ENCODE measurements around the gene GPX6.
A peak's percentile ranks its signal among the peaks of the same experiment; 100 is the strongest.
"Not testable (repeated sequence)": the region's sequence is repeated elsewhere in the genome, so short reads cannot be mapped to it uniquely, and the experiment has no call there.

Gene GPX6

DNA sequence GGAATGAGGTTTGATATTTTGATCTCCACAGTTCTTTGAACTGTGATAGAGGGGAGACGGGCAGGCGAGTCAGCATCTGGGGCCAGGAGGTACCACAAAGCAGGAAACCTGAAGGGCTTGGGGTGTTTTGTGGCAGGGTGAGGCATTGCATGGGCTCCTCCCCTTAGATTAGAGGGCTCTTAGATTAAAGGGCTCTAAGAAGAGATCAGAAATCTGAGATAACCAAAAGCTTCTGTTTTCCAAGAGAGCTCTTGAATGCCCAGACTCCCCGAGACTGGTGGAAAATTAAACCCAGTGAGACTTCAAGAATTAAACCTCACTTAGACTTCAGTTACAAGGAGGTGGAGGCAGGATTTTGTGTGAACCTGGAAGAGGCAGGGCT is 7.6 kb upstream of the GPX6 start:
- peak; percentile 13 for DNase-seq

DNA sequence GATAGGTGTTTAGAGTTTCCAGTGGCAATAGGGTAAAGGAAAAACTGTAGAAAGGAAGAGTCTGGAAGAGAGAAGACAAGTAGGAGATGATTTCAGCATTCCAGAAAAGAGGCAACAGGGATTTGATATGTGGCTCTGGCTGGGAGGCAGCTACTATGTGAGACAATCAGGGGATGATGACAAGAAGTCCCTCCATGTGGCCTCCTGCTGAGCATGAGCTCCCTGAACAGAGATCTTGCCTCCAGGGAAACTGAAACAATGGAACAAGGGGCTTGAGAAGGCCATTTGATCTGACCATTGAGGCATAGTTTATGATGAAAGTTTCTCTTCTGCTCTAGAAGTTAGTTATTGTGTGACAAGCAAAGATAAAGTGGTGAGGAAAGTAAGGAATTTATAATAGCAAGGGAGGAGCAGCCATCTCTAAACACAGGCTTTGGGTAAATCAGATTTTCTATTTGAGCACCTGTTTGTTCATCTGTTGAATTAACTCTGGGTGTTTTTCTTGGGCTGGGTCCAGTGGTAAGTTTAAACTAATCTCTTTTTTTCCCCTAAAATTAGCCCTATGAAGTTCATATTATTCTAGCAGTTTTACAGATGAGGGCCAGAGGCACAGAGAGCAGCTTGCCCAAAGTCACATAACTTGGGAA is 7.1 kb upstream of the GPX6 start:
- DNase-seq, result no peak

DNA sequence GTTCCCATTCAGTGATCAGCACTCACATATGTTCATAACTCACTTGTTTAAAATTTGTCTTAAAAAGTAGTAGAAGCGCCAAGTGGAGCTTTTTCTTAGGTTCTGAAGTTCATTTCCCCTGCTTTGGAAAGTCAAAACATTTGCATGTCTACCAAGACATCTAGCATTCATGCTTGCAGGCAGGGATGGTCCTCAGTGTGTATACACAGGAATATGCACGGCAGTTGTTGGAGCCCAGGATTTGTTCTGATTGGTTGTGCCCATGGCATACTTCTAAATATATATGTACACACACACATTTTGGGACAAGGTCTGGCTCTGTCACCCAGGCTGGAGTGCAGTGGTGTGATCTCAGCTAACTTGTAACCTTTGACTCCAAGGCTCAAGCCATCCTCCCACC is 2.4 kb upstream of the GPX6 start:
- DNase-seq, result no peak

DNA sequence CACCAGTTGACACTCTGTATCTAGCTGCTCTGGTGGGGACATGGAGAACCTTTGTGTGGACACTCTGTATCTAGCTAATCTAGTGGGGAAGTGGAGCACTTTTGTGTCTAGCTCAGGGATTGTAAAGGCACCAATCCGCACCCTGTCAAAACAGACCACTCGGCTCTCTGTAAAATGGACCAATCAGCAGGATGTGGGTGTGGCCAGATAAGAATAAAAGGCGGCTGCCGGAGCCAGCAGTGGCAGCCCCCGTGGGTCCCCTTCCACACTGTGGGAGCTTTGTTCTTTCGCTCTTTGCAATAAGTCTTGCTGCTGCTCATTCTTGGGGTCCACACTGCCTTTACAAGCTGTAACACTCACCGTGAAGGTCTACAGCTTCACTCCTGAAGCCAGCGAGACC is 3.2 kb downstream of the GPX6 start:
- not testable (repeated sequence) for DNase-seq

DNA sequence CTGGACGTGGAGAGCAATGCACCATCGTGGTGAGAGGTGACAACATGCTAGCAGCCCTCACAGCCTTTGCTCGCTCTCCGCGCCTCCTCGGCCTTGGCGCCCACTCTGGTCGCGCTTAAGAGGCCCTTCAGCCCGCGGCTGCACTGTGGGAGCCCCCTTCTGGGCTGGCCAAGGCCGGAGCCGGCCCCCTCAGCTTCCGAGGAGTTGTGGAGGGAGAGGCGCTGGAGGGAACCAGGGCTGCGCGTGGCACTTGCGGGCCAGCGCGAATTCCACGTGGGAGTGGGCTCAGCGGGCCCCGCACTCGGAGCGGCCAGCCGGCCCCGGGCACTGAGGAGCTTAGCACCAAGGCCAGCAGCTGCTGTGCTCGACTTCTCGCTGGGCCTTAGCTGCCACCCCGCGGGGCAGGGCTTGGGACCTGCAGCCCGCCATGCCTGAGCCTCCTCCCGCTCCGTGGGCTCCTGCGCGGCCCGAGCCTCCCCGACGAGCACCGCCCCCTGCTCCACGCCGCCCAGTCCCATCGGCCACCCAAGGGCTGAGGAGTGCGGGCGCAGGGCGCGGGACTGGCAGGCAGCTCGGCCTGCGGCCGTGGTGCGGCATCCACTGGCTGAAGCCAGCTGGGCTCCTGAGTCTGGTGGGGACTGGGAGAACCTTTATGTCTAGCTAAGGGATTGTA is 3.8 kb downstream of the GPX6 start:
- no peak for DNase-seq

DNA sequence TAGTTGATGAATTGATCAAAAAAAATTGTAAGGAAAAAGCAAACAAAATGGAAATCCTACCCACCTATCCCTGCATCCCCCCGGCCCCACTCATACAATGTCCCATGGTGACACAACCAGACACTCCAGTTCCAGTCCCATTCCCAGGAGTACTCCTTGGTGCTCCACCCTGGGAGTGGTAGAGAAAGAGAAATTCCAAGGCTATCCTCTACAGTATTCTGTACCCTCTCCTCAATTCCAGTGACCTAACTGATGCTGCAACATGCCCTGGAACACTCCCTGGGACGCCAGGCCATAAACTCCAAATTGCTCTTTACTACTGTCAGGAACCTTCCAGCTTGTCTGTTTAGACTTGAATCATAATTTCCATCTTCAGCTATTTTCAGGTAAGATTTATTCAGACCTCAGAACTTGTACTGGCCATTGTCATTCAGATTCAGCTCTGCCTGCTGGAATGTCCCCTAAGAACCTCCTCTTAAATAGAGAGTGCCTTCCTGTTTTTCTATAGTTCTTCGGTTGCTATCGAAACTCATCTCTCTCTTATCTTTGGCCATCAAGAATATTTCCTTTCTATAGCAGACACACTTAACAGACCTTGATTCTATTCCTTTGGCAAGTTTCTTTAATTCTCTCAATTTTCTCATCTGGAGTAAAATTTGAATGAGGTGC is 8.7 kb downstream of the GPX6 start:
- no peak for DNase-seq

DNA sequence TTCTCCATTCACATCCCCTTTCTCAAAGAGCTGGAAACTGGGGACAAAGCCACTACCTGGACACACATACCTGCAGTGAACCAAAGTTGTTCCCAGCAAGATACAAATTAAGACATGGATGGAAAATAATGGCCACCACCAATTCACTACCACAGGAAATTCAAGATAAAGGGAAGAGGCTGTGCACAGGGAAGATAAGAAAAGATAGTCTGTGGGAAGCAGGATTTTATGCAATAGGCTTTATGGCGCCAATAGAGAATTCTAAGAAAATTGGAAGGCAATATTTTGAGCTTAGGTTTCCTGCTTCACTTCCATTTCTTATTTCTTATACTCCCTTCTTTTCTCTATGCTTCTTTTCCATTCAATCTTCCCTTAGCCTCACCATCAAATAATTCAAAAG is 9.9 kb downstream of the GPX6 start:
- no peak for DNase-seq

DNA sequence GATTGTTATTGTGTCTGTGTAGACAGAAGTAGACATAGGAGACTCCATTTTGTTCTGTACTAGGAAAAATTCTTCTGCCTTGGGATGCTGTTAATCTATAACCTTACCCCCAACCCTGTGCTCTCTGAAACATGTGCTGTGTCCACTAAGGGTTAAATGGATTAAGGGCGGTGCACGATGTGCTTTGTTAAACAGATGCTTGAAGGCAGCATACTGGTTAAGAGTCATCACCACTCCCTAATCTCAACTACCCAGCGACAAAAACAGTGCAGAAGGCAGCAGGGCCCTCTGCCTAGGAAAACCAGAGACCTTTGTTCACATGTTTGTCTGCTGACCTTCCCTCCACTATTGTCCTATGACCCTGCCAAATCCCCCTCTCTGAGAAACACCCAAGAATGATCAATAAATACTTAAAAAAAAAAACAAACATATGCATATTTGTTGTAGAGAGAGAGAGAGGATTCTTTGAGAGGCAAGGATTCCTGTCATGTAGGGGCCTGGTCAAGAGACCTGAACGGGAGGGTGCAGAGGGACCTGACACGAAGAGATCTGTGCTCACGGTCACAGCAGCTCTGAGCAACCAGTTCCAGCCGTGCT is 12.8 kb downstream of the GPX6 start:
- DNase-seq, result not testable (repeated sequence)

DNA sequence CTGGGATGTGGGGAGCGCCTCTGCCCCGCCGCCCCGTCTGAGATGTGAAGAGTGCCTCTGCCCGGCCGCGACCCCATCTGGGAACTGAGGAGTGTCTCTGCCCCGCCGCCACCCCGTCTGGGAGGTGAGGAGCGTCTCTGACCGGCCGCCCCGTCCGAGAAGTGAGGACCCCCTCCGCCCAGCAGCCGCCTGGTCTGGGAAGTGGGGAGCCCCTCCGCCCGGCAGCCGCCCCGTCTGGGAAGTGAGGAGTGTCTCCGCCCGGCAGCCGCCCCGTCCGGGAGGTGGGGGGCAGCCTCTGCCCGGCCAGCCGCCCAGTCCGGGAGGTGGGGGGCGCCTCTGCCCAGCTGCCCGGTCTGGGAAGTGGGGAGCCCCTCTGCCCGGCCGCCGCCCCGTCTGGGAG is 13.5 kb downstream of the GPX6 start:
- not testable (repeated sequence) for DNase-seq

DNA sequence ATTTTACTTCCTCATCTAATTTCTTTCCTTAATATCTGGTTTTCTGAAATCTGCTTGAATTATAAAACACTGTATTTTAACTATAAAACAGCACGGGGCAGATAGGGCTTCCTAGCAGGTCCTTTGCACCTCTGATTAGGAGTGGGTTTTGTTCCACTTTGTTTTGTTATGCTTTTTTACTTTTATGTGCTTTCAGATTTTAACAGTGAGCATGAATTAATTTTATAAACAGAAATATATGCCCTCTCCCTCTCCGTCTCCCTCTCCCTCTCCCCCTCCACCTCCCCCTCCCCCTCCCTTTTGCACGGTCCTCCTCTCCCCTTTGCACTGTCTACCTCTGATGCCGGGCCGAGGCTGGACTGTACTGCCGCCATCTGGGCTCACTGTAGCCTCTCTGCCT is 14.3 kb downstream of the GPX6 start:
- no peak for DNase-seq

DNA sequence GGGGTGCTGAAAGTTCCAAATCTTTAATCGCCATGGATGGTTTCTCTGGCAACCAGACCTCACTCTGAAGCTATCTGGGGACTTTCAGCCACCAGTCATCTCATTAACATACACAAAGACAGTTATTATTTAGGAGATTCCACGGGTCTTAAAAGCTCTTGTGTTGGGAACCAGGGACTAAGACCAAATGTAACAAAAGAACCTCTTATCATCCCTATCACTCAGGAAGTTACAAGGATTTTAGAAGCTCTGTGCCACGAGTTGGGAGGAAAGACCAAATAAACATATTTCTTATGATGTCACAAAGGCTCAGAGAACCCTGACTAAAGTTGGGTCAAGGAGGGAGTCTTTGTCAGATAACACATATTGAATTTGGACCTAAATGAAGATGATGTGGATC is 17.7 kb downstream of the GPX6 start:
- no peak for DNase-seq

DNA sequence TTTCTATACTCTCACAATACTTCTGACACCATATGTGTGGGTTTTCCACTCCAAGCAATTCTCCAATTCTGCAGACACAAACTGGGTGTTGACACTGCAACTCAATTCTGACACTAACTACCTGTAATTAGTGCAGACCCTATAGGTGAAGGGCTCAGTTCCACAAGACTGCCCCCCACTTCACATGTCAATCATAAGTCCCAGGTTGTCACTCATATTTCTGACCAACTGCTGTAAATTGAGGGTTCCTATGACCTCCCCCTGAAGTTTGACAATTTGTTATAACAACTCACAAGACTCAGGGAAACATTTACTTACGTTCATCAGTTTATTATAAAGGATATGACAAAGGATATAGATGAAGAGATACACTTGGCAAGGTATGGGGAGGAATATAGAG is 18.3 kb downstream of the GPX6 start:
- no peak for DNase-seq

DNA sequence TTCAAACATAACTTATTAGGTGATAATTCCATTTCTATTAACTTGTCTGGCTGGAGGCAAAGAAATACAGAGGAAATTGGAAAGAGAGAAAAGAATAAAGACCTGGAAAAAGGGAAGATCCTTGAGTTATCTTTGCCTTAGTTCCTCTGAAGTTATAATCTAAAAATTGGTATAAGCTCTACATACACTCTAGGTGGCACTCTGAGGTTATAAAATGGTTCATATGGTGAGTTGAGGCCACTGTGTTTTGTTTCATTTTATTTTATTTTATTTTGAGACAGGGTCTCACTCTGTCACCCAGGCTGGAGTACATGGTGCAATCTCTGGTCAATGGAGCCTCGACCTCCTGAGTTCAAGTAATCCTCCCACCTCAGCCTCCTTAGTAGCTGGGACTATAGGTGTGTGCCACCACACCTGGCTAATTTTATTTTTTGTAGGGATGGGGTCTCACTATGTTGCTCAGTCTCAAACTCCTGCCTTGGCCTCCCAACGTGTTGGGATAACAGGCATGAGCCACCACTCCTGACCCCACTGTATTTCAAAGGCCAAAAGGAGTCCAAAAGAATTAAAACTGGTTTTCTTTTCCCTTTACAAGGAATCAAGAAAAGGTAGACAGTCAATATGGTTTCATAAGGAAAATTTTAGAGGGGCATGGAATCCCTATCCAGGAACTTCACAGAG is 19.4 kb downstream of the GPX6 start:
- DNase-seq, result no peak

DNA sequence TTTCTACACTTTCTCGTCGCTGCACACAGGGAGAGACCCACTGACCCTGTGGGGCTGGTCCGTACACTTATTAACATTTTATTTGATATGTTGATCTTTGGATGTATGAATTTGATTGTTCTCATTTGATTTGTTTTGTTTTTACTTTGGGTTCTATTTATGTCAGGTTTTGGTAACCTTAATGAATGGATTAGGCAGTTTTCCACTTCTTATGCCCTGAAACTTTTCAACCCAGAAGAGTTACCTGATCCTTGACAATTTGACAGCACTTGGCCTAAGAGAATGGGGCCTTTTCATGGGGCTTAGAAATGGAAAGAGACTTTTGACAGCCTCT is 23.6 kb downstream of the GPX6 start:
- DNase-seq, result no peak

DNA sequence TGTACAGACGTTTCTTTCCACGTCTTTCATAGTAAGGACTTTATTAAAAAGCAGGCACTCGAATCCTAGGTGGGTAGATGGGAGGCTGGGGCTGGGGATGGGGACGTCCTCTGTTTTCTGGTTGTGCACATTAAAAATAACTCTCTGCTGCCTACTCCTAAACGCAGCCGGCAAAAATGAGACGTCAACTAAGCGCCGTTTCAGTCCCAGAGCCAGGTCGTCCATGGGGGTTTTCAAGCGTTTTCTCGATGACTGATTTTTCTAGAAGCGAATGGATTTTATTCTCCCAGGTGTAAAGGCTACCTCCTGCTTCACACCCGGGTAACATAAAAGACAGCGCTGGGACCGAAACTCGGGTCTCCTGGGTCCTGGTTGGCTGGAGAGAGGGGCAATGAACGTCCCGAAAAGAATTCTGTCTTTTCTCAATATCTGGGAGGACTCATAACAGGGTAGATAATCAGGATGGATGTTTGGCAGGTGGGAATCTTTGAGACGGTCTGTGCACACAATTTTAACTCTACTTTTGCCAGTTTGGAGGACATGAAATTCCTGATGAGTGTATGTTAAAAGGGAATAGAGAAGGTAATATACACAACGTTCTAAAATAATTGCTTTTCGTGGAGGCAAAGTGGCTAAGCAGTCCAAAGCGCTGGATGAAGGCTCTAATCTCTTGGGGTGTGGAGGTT is 25.2 kb downstream of the GPX6 start:
- DNase-seq, result no peak

DNA sequence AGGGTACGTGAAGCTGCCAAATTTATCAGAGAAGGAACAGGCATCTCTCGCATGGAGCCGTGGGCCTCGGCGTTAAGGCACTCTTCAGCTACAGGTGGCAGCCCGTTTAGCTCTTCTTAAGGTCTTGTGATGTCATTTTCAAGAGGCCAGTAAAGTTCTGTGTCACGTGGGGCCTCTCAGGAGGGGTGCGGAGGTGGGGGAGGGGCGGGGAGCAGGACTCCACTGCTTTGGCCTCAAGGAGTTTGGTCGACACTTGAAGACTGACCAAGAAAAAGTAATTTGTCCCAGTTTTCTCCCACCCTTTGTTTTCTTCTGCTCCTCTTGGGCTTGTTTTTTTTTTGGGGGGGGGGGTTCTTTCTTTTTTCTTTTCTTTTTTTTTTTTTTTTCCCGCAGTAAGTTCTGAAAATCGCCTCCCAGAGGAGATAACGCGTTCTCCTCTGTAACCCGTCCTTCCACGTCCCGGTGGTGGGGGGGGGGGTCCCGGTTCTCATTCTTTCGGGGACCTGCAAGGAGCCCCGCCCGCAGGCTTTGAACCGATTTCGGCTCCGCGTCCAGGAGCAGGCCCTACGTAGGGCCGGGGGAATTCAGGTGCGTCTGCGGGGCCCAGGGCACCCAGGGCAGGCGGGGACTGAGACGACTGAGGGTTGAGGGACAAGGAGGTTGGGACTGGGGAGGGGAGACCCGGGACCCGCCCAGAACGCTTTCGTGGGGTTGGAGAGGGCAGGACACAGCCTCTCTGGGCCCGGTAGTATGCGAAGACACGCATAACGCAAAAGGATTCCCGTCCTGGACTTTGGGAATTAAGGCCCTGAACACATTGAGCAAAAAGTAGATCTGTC is 26.0 kb downstream of the GPX6 start:
- DNase-seq, result peak; percentile 4

DNA sequence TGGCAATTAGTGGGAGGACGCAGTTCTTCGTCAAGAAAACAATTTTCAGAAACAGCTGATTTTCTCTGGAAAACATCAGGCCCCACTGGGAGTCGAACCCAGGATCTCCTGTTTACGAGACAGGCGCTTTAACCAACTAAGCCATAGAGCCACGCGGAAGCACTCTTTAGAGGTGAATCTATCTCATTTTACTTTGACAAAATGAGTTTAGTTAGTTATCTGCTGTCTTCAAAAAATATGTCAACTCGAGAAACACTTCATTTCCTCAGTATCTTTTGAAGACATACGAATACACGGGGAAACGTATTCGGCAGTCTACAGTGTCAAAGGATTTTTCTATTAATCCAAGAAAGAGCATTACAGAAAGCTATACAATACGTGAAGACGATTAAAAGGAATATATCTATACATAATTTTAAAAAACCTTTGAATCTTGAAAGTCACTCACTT is 26.7 kb downstream of the GPX6 start:
- DNase-seq, result no peak

DNA sequence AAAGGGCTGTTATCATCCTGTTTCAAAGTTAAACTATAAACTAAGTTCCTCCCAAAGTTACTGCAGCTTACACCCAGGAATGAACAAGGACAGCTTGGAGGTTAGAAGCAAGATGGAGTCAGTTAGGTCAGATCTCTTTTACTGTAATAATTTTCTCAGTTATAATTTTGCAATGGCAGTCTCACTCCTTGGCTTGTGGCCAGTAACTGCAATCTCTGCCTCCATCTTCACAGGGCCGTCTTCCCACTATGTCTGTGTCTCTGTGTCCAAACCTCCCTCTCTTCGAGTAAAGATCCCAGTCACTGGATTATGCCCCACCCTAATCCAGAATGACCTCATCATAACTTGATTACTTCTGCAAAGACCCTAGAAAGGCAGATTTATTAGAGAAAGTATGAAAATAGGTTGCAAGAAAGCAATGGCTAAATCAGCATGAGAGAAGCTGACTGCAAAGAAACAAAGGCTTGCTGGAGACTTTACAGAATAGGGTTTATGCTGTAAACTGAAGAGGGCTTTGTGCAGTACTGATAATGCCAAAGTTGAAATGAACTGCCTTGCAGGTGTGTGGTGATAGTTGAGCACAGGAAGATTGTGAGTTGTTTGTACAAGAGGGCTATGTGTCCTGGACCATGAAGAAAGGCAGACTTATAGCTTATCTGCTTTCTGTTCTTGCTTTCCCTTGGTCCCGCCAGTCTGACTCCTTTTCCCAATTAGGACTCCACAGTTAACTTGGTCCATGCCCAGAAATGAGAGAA is 28.4 kb downstream of the GPX6 start:
- DNase-seq, result no peak

DNA sequence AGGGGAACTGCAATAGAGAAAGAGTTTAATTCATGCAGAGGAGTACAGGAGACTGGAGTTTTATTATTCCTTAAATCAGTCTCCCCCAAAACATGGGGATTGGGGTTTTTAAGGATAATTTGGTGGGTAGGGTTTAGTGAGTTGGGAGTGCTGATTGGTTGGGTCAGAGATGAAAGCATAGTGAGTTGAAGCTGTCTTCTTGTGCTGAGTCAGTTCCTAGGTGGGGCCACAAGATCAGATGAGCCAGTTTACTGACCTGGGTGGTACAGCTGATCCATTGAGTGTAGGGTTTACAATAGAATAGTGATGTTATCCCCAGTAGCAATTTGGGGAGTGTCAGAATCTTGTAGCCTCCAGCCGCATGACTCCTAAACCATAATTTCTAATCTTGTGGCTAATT is 29.1 kb downstream of the GPX6 start:
- no peak for DNase-seq

DNA sequence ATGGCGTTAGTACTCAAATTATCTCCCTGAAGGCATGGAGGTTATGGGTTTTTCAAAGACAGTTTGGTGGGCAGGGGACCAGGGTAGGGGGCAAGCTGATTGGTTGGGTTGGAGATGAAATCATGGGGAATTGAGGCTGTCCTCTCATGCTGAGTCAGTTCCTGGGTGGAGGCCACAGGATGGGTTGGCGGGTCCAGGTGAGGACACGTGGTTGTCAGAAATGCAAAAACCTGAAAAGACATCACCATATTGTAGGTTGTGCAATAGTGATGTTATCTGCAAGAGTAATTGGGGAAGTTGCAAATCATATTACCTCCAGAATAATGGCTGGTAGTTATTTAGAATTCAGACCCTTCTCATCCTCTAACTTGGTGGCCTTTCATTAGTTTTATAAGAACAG is 30.1 kb downstream of the GPX6 start:
- DNase-seq, result no peak

DNA sequence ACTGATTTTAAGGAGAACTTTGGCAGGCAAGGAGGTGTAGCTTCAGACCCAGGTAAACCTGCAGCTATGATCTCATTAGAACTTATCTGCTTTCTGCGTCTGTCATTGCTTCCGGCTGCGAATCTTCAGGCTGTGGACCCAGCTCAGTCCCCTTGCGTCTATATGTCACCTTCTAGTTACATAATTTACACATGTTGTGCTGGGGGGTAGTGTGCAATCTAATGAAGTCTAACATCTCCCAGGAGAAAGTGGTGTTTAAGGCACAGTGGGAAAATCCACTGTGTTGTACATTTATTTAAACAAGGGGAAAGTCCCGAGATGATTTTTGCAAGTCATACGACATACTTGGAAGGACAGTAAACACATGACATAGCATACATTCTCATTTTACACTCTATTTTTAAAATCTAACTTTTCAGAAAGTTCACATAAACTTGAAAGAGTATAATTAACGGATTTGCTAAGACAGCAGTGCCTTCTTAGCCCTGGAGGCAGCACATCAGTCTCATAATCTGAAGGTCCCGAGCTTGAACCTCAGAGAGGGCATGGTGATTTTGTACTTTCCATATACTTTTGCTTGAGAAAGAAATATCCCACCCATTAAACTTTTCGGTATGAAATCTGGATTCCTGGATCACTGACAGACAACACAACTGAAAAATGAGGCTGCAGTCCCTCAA is 35.2 kb downstream of the GPX6 start:
- DNase-seq, result no peak

Measured in effector CD8-positive, alpha-beta T cell (primary cell).